Natural killer cell (primary cell): ENCODE data around the gene KCNK6. TPM values are rescaled to one million over a fixed set of nuclear protein-coding genes. Genes with fewer than 3 reads are reported as not detected.

Experiments
- ATAC-seq, 3 donors: fragments of 150-1000 bp in 2 of 3; fragments of 200-7000 bp in 1 of 3; cut with Tn5 transposase; 1 replicate in 1 of 3; 2 replicates in 2 of 3; pipeline ENCODE4 v1.10.0; 2021; ENCODE audit warnings: mild to moderate bottlenecking in 2 of 3, moderate library complexity in 2 of 3
- DNase-seq, 2 donors: peaks; one replicate each; pipeline versions ENCODE4 v3.0.0 to v3.0.0-alpha.2; 2013 to 2021; ENCODE audit warnings: mixed read lengths in 1 of 2
- H3K27ac ChIP-seq: one replicate; pipeline ENCODE4 v1.5.1; 2013; ENCODE audit warnings: mild to moderate bottlenecking, low read length
- H3K27me3 ChIP-seq: one replicate; pipeline ENCODE4 v1.6.1; 2013; ENCODE audit warnings: low read length; ENCODE audit not compliant: control insufficient read depth, insufficient read depth
- H3K36me3 ChIP-seq: one replicate; pipeline ENCODE4 v1.6.1; 2013; ENCODE audit warnings: low read length; ENCODE audit not compliant: control insufficient read depth, insufficient read depth
- H3K4me1 ChIP-seq: one replicate; pipeline ENCODE4 v1.6.1; 2013; ENCODE audit warnings: low read length; ENCODE audit not compliant: control insufficient read depth, insufficient read depth
- H3K4me3 ChIP-seq: one replicate; pipeline ENCODE4 v1.5.1; 2013; ENCODE audit warnings: low read length
- H3K9me3 ChIP-seq: one replicate; pipeline ENCODE4 v1.6.1; 2013; ENCODE audit warnings: low read length; ENCODE audit not compliant: control insufficient read depth, insufficient read depth
- H3K27ac Mint-ChIP-seq, 2 donors: one replicate each; pipeline ENCODE4 v1.8.0; 2022; ENCODE audit warnings: mild to moderate bottlenecking in 2 of 2, mixed read lengths in 2 of 2, moderate library complexity in 1 of 2
- H3K27me3 Mint-ChIP-seq, 2 donors: one replicate each; pipeline ENCODE4 v1.8.0; 2022; ENCODE audit warnings: low read depth in 2 of 2, mixed read lengths in 2 of 2
- H3K36me3 Mint-ChIP-seq: one replicate; pipeline ENCODE4 v1.8.0; 2022; ENCODE audit warnings: mixed read lengths
- H3K4me1 Mint-ChIP-seq, 2 donors: one replicate each; pipeline ENCODE4 v1.8.0; 2022; ENCODE audit warnings: mixed read lengths in 2 of 2
- H3K4me3 Mint-ChIP-seq: one replicate; pipeline ENCODE4 v1.8.0; 2022; ENCODE audit warnings: mild to moderate bottlenecking, moderate library complexity, mixed read lengths
- H3K9me3 Mint-ChIP-seq, 2 donors: one replicate each; pipeline ENCODE4 v1.8.0; 2022; ENCODE audit warnings: mixed read lengths in 2 of 2
- WGBS: methylation state at CpG from one replicate; pipeline ENCODE4 v1.1.7; 2013; ENCODE audit warnings: missing lambda C conversion rate; ENCODE audit not compliant: insufficient coverage; 5-methylcytosine and 5-hydroxymethylcytosine counted together
- intact Hi-C: fragments of 100-400 bp; cut with micrococcal nuclease; formaldehyde crosslinking; loops from one replicate; pipeline ENCODE4 v1.14.2; 2022
- total RNA-seq, 4 donors: library from RNA; stranded (reverse); fragments of 120-200 nt in 1 of 4; gene quantifications; one replicate each; pipeline versions ENCODE4 v1.2.3 to v1.2.4, GENCODE V29; 2013 to 2022
- TF ChIP-seq, protein P1 (sequence below): fragments of 200-600 bp; IDR thresholded peaks from one replicate; pipeline ENCODE4 v1.8.0; 2022; ENCODE audit warnings: antibody characterized with exemption

Gene KCNK6
- total RNA-seq, 3 donors from 2014 or later (not counting 1 experiment from before 2014, with no cell fraction given): 2.1 to 6.2 (median 2.5) TPM

DNA sequence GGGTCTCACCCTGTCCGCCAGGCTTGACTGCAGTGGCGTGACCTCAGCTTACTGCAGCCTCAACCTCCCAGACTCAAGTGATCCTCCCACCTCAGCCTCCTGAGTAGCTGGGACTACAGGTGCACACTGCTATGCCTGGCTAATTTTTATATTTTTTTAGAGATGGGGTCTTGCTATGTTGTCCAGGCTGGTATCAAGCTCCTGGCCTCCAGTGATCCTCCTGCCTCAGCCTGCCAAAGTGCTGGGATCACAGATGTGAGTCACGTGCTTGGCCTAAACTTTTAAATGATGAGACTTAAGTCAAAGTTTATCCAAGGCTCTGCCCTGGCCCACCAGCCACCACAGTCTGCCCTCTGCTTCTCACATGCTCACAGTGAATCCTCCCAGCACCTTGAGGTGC is 13.4 kb upstream of the KCNK6 start:
- Mint-ChIP-seq H3K4me1 (peaks cover 0 to 10% of the 10 kb centered on the region in 2 donors), H3K9me3 (no peaks in the 10 kb centered on the region), H3K4me3 (no peak overlapping the region), H3K36me3 (no peaks in the 10 kb centered on the region), H3K27me3 (no peaks in the 10 kb centered on the region), H3K27ac (no peak overlapping the region)
- no peak overlapping the region for H3K4me3 ChIP-seq
- WGBS: 100% methylated on average over 3 of the region's 3 CpGs
- H3K9me3 ChIP-seq: no peaks in the 10 kb centered on the region
- H3K4me1 ChIP-seq: peaks cover 13% of the 10 kb centered on the region
- no peaks in the 10 kb centered on the region for H3K27me3 ChIP-seq
- ATAC-seq (no peak), DNase-seq (no peak)
- TF ChIP-seq, protein P1, sequence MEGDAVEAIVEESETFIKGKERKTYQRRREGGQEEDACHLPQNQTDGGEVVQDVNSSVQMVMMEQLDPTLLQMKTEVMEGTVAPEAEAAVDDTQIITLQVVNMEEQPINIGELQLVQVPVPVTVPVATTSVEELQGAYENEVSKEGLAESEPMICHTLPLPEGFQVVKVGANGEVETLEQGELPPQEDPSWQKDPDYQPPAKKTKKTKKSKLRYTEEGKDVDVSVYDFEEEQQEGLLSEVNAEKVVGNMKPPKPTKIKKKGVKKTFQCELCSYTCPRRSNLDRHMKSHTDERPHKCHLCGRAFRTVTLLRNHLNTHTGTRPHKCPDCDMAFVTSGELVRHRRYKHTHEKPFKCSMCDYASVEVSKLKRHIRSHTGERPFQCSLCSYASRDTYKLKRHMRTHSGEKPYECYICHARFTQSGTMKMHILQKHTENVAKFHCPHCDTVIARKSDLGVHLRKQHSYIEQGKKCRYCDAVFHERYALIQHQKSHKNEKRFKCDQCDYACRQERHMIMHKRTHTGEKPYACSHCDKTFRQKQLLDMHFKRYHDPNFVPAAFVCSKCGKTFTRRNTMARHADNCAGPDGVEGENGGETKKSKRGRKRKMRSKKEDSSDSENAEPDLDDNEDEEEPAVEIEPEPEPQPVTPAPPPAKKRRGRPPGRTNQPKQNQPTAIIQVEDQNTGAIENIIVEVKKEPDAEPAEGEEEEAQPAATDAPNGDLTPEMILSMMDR: no peak
- H3K27ac ChIP-seq: no peak overlapping the region
- peaks cover 19% of the 10 kb centered on the region for H3K36me3 ChIP-seq
- intact Hi-C loops: no loop called here

DNA sequence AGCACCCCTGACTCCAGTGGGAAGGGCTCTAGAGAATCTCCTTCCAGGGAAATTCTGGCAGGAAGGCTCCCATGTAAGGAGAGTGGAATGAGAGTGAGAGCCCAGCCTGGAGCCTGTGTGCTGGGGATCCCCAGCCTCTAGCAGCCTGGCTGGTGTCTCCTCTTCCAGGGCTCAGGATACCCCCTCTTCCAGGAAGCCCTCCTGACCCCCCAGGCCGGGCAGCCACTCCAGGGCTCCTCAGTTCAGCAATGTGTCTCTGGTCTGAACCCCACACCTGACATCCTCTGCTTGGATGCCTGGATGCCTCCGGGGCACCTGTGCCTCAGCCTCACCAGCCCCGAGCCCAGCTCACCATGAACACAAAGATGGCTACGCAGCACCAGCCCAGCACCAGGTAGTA is 12.6 kb upstream of the KCNK6 start:
- TF ChIP-seq, protein P1: no peak
- Mint-ChIP-seq H3K27ac (no peak overlapping the region), H3K4me3 (no peak overlapping the region), H3K36me3 (no peaks in the 10 kb centered on the region), H3K9me3 (no peaks in the 10 kb centered on the region), H3K4me1 (peaks cover 0 to 10% of the 10 kb centered on the region in 2 donors), H3K27me3 (no peaks in the 10 kb centered on the region)
- Histone ChIP-seq H3K9me3 (no peaks in the 10 kb centered on the region), H3K27ac (no peak overlapping the region), H3K4me1 (peaks cover 13% of the 10 kb centered on the region), H3K27me3 (no peaks in the 10 kb centered on the region), H3K36me3 (peaks cover 19% of the 10 kb centered on the region), H3K4me3 (no peak overlapping the region)
- 95% methylated on average over 4 of the region's 4 CpGs for WGBS
- DNase-seq (no peak), ATAC-seq (no peak)
- intact Hi-C loops: no loop called here

DNA sequence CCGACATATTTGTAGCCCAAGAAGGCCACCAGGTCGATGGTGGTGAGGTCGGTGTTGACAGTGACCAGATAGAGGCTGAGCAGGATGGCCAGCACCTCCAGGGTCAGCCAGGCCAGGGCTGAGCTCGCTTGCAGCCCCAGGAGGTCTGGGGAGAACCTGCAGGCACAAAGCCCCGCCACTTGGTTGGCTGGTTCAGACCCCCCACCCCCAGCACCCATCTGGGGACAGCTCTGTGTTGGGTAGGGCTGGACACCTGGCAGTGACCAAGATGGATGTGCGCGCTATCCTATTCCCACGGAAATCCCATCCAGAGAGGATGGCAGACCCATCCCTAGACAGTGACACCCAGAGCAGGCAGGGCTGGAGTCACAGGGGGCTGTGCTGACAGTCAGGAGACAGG is 12.0 kb upstream of the KCNK6 start:
- Histone ChIP-seq H3K27ac (no peak overlapping the region), H3K9me3 (no peaks in the 10 kb centered on the region), H3K27me3 (no peaks in the 10 kb centered on the region), H3K4me1 (peaks cover 13% of the 10 kb centered on the region), H3K4me3 (no peak overlapping the region), H3K36me3 (peaks cover 19% of the 10 kb centered on the region)
- H3K36me3 Mint-ChIP-seq: no peaks in the 10 kb centered on the region
- DNase-seq (no peak), ATAC-seq (no peak)
- H3K27ac Mint-ChIP-seq: no peak overlapping the region
- H3K9me3 Mint-ChIP-seq: no peaks in the 10 kb centered on the region
- no peaks in the 10 kb centered on the region for H3K27me3 Mint-ChIP-seq
- intact Hi-C loops: no loop called here
- H3K4me3 Mint-ChIP-seq: no peak overlapping the region
- TF ChIP-seq, protein P1: no peak
- 99% methylated on average over 7 of the region's 8 CpGs for WGBS
- H3K4me1 Mint-ChIP-seq: peaks cover 0 to 10% of the 10 kb centered on the region in 2 donors

DNA sequence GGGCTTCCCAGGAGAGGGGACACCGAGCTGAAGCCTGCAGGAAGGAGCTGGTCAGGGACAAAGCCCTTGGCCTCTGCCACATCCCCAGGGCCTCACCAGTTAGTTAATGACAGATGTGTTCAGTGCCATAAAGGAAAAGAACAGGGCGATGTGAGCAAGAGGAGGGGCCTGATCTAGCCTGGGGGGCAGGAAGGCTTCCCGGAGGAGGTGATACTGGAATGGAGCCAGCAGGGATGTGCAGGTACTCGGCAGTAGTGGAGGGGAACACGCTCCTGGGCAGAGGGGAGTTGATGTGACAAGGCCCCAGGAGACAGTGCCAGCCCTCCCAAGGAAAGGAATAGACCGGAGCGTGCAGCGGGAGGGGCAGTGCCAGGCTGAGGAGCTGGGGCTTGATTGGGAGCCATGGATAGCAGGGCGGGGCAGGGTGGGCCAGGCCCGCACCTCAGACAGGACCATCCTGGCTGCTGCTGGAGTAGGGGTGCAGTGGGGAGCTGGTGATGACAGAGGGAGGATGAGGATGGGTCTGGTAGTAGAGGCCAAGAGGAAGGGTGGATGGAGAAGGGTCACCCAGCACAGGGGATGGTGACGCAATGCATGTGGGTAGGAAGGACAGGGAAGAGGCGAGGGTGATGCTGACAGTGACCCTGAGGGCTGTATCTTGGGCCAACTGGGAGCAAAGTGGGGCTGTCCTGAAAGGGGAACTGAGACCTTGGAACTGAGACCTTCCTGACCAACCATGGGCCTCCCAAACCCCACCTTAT is 11.5 kb upstream of the KCNK6 start:
- Mint-ChIP-seq H3K27me3 (no peaks in the 10 kb centered on the region), H3K4me1 (peaks cover 0 to 10% of the 10 kb centered on the region in 2 donors), H3K27ac (no peak overlapping the region), H3K36me3 (no peaks in the 10 kb centered on the region), H3K4me3 (no peak overlapping the region), H3K9me3 (no peaks in the 10 kb centered on the region)
- TF ChIP-seq, protein P1: no peak
- H3K27me3 ChIP-seq: no peaks in the 10 kb centered on the region
- no peak overlapping the region for H3K27ac ChIP-seq
- WGBS: 98% methylated on average over 12 of the region's 12 CpGs
- intact Hi-C loops: no loop called here
- ATAC-seq (no peak), DNase-seq (no peak)
- peaks cover 19% of the 10 kb centered on the region for H3K36me3 ChIP-seq
- peaks cover 13% of the 10 kb centered on the region for H3K4me1 ChIP-seq
- no peak overlapping the region for H3K4me3 ChIP-seq
- H3K9me3 ChIP-seq: no peaks in the 10 kb centered on the region
